Measurements from ENCODE around the gene KRTAP4-16.
A peak's percentile ranks its signal among the peaks of the same experiment; 100 is the strongest.
"Not testable (repeated sequence)": the region's sequence is repeated elsewhere in the genome, so short reads cannot be mapped to it uniquely, and the experiment has no call there.

The KRTAP4-16 gene

DNA sequence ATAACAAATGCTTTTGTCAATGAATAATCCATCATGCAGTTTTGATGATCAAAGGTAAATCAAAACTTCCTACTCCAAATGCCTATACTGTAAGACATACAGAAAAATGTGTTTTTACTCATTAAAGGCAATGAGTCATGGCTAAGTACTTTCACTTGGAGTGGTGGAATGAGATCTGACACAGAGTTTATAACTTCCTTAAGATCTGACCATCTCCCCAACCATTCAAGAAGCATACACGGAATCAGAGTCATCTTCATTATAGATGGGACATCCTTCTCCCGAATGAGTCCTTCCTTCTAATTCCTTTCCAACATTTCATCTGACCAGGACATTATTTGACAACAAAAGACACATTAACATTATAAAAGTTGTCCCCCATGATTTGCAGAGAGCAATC, 18.6 kb downstream of the KRTAP4-16 start:
- not testable (repeated sequence) for H3K4me3 ChIP-seq, H3K27ac ChIP-seq

DNA sequence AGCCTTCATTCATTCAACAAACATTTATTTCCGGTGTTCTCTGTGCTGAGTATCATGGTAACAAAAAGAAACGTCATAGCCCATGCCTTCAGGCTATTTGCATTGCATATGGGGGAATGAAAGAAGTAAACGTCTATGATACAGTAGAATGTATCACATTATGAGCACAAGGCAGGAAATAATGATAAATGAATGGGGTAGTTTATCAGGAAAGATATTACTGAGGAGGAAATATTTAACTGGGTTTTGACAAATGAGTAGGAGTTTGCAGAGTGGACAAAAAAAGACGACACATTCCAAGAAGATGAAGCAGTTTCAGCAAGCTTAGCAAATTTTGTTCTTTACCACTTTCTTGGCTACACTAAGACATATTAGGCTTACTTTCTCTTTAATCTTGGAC, 19.4 kb downstream of the KRTAP4-16 start:
- H3K27ac ChIP-seq: no peak overlapping the region
- no peak overlapping the region for H3K4me3 ChIP-seq

DNA sequence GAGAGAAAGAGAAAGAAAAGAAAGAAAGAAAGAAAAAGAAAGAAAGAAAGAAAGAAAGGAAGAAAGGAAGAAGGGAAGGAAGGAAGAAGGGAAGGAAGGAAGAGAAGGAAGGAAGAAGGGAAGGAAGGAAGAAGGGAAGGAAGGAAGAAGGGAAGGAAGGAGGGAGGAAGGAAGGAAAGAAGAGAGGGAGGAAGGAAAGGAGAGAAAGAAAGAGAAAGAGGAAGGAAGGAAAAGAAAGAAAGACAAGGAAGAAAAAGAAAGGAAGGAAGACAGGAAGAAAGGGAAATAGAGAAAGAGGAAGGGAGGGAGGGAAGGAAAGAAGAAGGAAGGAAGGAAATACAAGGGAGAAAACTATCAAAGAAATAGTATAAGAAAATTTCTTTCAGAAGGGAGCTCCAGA, 25.2 kb downstream of the KRTAP4-16 start:
- H3K27ac ChIP-seq: no peak overlapping the region
- H3K4me3 ChIP-seq: no peak overlapping the region

DNA sequence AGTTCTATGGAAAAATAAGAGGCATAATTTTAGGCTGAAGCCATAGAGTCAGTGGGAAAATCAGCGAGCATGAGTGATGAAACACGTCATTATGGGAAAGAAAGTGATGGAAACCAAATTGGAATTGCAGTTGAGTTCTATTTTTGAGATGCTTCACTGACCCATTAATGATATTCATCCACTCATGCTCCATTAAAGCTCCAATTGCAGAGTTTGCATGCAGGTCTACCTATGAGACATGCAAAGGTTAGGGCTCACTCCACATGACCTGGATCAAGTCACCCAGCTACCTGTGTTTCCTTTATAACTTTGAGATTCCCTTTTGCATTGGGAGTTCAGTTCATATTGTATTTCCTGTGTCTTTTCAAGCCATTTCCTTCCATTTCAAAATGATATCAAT, 28.3 kb downstream of the KRTAP4-16 start:
- Histone ChIP-seq H3K4me3 (no peak overlapping the region), H3K27ac (no peak overlapping the region)

DNA sequence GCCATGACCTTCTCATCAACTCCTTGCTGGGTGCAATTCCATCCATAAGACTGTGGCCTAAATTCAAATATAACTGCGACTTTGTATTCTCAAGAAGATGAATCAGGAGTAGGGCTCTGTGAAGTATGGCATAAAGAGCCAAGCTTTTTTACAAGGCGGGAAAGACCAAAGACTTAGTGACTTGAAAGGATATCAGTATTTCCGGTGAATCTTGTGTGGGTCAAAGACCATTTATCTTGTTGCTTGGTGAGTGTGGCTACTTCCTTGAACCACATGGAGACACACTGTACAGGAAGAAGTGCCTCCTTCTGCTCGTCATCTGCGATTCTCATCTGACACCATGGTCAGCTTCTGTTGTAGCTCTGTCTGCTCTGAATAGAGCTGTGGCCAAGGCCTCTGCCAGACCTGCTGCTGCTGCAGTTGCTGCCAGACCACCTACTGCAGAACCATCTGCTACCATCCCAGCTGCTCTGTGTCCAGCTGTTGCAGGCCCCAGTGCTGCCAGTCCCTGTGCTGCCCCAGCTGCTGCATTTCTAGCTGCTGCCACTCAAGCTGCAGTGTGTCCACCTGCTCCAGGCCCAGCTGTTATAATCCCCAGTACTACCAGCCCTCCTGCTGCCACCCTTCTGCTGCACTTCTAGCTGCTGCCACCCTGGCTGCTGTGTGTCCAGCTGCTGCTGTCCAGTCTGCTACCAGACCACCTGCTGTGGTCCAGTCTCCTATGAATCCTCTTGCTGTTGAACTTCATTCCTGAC, 30.2 kb downstream of the KRTAP4-16 start:
- H3K27ac ChIP-seq: no peak overlapping the region
- no peak overlapping the region for H3K4me3 ChIP-seq

DNA sequence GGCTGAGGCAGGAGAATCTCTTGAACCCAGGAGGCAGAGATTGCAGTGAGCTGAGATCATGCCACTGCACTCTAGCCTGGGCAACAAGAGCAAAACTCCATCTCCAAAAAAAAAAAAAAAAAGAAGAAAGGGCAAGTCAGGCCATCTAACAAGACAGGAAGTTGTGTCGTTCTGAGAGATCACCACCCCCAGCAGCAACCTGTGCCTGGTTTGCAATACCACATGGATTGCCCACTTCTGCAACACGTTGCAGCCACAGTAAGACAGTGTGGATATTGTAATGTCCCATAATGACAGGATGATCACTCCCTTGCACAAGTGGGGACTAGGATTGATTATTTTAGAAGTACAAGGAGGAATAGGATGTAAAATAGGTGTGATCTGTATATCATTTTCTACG, 33.0 kb downstream of the KRTAP4-16 start:
- no peak overlapping the region for H3K27ac ChIP-seq
- no peak overlapping the region for H3K4me3 ChIP-seq

DNA sequence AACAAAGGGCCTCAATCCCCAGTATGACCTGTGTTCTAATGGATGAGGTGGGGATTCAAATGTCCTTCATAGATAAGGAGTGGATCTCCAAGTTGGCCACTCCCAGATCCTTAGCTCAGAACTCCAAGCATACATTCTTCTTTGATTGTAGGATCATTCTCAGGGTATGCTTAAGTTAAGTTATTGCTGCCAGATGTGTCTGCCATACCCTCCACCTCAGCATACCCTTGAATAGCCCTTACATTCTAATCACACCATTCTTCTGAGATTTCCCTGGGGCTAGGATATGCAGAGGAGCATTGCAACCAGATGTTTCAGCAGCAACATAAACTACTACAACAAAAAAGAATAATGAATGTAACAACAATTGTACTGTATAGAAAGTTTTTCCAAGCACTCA, 34.7 kb downstream of the KRTAP4-16 start:
- Histone ChIP-seq H3K4me3 (no peak overlapping the region), H3K27ac (no peak overlapping the region)

DNA sequence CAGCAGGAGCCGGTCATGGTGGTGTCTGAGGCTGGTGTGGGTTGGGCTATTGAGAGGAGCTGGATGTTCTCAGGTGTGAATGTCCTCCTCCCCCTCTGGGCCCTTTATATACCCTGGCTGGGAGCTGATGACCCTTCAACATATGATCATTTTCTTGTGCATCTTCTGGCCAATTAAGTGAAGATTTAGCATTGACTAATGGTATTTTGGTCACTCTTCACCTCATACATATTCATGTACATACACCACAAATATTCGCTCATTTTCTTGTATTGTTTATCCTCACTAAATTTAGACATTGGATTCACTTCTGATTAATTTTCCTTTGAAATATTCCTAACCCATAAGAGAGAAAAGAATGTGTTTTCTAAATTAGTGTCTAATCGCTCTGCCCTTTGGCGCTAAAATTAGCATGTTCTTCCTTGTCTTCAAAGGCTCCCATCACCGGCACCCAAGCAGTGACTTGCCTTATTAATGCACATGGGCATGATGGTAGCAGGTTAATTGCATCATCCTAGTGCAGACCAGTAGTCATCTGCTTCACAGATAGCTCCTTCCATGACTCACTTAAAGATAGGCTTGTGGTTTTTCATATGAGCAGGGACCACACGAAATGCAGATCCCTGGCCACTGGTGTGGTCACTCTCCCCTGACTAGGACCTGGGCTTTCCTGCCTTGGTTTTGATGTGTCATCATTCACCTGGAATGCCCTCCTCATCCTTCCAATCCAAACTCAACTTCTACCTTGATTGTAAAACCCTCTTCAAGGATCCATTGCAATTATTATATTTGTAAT, 36.0 kb downstream of the KRTAP4-16 start, which contains the start of gene KRTAP2-4:
Gene KRTAP2-4 (minus strand): TSS at position 51 of the 796 bp plus-strand sequence. CDS start 34 bp downstream, at position 17.
- Histone ChIP-seq H3K4me3 (no peak within 1 kb of the TSS), H3K27ac (no peak within 1 kb of the TSS)

DNA sequence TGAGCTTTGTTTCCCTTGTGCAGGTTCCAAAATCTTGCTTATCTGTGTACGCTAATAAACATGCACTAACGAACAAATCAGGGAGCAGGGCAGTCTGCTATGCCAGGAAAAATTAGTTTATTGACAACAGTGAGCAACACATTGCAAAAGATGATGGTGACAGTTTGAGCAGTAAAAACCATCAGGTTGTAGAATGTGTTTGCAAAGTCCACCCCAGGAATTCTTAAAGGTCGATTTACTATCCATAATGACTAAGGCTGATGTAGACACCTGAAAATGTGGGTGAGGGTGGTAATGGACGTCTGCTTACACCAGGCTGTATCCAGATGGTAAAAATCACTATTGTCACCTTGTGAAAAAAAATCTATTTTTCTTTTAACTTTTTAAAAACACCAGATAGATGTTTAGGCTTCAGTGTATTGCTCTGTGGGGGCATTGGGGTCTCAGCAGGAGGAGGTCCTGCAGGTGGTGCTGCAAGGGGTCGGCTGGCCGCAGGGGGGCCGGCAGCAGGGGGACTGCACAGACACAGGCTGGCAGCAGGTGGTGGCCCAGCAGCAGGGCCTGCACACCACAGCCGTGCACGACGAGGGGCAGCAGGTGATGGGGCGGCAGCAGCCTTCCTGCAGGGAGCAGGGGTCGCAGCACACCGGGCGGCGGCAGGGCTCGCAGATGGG, 36.9 kb downstream of the KRTAP4-16 start:
- not testable (repeated sequence) for H3K27ac ChIP-seq, H3K4me3 ChIP-seq

DNA sequence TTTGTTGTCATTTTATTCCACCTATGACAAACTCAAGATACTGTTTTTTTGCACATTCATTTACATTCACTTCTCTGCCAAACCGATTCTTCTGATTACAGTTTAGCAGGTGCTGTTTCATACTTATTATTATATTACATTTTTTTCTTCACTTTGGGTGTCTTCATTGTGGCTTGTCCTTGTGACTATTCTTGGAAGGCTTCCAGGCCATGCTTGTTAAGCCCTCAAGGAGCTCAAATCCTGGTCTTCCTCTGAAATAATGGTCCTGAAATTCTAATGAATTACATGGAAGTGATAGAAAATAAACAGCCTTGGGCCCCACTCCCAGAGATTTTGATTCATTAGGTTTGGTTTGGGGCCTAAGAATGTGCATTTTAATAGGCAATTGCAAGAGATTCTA, 37.7 kb downstream of the KRTAP4-16 start:
- no peak overlapping the region for H3K4me3 ChIP-seq
- no peak overlapping the region for H3K27ac ChIP-seq

DNA sequence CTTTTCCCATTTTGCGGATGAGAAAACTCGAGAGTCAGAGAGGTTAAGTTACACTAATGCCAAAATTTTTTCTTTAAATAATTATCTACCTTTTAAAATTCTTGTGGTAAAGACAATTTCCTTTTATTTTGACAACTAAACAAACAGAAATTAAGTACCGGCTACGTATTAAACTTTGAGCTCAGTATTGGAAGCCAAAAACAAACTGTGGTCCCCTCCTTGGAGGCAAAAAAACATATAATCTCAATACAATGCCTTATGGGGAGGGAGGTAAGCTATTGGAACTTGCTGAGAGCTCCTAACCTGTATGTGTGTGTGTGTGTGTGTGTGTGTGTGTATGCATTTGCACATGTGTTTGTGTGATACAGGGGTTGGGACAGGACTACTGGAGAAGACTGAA, 38.6 kb downstream of the KRTAP4-16 start:
- Histone ChIP-seq H3K4me3 (no peak overlapping the region), H3K27ac (no peak overlapping the region)

DNA sequence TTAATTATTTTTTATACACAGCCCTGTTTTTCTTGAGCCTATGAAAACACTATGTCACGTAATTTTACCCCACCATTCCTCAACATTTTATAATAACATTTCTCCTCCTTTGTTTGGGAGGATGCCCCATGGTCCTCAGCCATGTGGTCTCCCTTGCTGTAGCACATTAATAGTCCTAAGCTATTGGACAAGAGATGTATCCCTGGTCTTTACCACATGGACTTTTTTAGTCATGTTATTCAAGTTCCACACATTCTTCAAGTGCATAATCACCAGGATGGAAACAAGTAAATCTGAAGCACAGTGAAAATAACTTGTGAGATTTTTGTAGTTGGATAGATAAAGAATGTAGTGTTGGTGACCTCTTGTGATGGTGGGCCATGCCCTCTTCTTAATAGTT, 40.0 kb downstream of the KRTAP4-16 start:
- H3K27ac ChIP-seq: peak overlapping the region in 3 of 21 experiments; percentile 10 to 70 (median 61)
- no peak overlapping the region for H3K4me3 ChIP-seq

DNA sequence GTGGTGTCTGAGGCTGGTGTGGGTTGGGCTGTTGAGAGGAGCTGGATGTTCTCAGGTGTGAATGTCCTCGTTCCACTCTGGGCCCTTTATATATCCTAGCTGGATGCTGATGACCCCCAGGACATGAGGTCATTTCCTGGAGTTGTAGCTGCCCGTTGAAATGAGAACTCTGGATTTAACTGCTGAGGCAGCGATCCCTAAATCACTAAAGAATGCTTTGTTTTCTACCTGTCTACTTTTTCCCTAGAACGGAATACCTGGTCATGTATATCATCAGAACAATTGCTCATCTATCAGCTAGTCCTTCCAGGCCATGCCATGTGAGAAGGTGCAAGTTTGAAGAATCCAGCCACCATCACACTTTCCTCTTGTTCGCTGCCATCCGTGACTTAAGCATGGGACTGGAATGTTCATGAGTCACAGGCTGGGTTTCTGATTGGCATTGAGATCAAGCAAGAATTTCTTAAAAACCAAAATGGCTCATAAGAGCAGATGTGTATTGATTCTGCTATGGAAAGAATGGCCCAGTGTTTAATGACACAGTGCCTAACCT, 41.9 kb downstream of the KRTAP4-16 start, which contains the start of gene KRTAP2-3:
Gene KRTAP2-3 (minus strand): TSS at position 63 of the 553 bp plus-strand sequence. CDS start 64 bp downstream, outside the sequence.
- Histone ChIP-seq H3K27ac (peak within 1 kb of the TSS in 3 of 21 experiments; percentile 32 to 70 (median 61)), H3K4me3 (no peak within 1 kb of the TSS)

DNA sequence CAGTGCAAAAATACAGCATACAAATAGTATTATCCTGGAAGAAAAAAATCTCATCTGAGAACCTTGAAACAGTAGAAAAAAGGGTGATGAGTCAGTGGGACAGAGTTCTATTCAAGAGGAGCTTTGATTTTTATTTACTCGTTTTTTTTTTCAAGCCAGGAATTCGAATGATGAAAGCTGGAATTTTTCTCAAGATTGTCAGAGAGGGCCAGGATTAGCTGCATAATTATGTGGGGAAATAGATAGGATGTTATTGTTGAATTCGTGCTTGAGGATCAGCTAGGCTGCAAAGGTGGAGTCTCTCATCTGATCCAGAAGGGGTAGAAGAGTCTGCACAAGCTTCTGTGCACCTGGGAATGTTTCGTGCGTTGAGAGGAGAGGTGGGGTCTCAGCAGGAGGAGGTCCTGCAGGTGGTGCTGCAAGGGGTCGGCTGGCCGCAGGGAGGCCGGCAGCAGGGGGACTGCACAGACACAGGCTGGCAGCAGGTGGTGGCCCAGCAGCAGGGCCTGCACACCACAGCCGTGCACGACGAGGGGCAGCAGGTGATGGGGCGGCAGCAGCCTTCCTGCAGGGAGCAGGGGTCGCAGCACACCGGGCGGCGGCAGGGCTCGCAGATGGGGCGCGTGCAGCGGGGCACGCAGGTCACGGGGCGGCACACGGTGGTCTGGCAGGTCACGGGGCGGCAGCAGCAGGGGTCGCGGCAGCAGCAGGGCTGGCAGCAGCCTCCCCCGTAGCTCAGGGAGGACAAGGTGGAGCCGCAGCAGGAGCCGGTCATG, 42.5 kb downstream of the KRTAP4-16 start:
- H3K27ac ChIP-seq, H3K4me3 ChIP-seq: not testable (repeated sequence)

DNA sequence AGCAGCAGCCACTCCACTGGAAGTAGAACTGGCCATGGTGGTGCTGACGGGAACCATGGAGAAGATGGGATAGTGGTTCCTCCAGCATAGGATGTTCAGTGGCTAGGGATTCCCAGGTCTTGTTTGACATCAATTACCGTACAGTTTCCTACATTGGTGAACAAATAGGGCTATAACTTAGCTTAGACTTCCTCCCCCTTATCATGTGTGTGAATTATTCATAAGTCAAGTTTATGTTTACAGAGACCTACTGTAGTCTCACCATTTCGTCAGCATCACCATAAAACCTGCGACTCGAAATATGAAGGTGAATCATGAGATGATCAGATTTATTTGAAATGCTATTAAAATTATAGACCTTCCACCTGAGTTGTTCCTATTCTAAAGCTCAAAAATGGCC, 43.3 kb downstream of the KRTAP4-16 start:
- no peak overlapping the region for H3K4me3 ChIP-seq
- no peak overlapping the region for H3K27ac ChIP-seq

DNA sequence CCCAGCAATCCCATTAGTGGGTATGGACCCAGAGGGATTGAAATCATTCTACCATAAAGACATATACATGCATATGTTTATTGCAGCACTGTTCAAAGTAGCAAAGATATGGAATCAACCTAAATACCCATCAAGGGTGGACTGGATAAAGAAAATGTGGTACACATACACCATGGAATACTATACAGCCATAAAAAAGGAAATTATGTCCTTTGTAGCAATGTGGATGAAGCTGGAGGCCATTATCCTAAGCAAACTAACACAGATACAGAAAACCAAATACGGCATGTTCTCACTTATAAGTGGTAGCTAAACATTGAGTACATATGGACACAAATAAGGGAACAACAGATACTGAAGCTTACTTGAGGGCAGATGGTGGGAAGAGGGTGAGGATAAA, 44.5 kb downstream of the KRTAP4-16 start:
- H3K4me3 ChIP-seq: no peak overlapping the region

DNA sequence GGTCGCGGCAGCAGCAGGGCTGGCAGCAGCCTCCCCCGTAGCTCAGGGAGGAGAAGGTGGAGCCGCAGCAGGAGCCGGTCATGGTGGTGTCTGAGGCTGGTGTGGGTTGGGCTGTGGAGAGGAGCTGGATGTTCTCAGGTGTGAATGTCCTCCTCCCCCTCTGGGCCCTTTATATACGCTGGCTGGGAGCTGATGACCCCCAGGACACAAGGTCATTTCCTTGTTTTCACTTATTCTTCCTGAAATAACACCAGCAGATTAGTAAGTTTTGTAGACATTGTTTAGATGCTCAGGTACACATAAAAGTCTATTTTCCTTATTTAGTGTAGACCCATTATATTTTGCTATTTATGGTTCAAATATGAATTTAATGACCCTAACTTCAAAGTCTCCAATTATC, 46.9 kb downstream of the KRTAP4-16 start, which contains the start of gene KRTAP2-2:
Gene KRTAP2-2 (minus strand): TSS at position 101 of the 400 bp plus-strand sequence. CDS start 19 bp downstream, at position 82.
- not testable (repeated sequence) for H3K4me3 ChIP-seq, H3K27ac ChIP-seq

More for the DNA sequence above, 44.5 kb downstream of the KRTAP4-16 start:
- no peak overlapping the region for H3K27ac ChIP-seq

DNA sequence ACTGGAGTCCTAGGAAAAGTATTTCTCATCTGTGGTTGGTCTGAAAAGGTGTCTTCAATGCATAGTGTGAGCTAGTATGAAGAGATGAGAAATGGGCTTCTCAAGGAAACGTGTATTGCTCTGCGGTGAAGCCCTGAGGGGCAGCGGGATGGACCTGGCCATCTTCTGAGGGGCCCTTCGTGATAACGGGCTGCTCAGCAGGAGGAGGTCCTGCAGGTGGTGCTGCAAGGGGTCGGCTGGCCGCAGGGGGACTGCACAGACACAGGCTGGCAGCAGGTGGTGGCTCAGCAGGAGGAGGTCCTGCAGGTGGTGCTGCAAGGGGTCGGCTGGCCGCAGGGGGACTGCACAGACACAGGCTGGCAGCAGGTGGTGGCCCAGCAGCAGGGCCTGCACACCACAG, 47.5 kb downstream of the KRTAP4-16 start:
- not testable (repeated sequence) for H3K4me3 ChIP-seq, H3K27ac ChIP-seq

DNA sequence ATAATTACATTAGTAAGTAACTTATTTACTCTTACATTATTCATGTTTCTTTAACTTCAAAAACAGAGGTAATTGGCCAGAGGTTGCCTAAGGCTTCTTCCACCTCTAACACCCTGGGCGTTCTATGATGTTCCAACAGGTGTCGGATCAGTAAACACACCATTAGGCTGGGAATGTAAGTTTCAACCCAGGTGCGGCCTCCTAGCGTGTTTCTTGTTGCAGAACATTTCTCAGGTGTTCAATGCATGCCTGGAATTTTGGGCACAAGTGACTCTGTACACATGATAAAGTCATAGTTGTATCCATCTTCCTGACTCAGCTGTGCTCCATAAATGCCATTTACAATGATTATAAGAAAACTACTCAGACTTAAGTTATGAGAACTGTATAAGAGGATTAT, 48.0 kb downstream of the KRTAP4-16 start:
- Histone ChIP-seq H3K4me3 (no peak overlapping the region), H3K27ac (no peak overlapping the region)
